H9 (cell line): ENCODE results near the gene GUCY2D. TPM values are rescaled to one million over a fixed set of nuclear protein-coding genes. Genes with fewer than 3 reads are reported as not detected.

Experiments used
- DNase-seq: peaks from one replicate; pipeline ENCODE4 v3.0.0-alpha.2; 2017
- H2AFZ ChIP-seq: one replicate; pipeline ENCODE4 v1.6.1; 2013; ENCODE audit warnings: mild to moderate bottlenecking, low read length, control low read depth, moderate library complexity
- H2AK5ac ChIP-seq: 2 replicates; pipeline ENCODE4 v1.6.1; 2013; ENCODE audit warnings: low read length, control low read depth, mixed read lengths; ENCODE audit not compliant: insufficient read length
- H2BK120ac ChIP-seq: one replicate; pipeline ENCODE4 v1.6.1; 2013; ENCODE audit warnings: low read depth, mild to moderate bottlenecking, low read length, control low read depth, inconsistent platforms; ENCODE audit not compliant: poor library complexity, severe bottlenecking
- H2BK12ac ChIP-seq: 2 replicates; pipeline ENCODE4 v1.6.1; 2013; ENCODE audit warnings: low read length, control low read depth, mixed read lengths, low read depth; ENCODE audit not compliant: insufficient read length
- H2BK15ac ChIP-seq: 2 replicates; pipeline ENCODE4 v1.6.1; 2013; ENCODE audit warnings: low read depth, low read length, control low read depth
- H2BK20ac ChIP-seq: one replicate; pipeline ENCODE4 v1.6.1; 2013; ENCODE audit warnings: low read depth, mild to moderate bottlenecking, low read length, control low read depth, inconsistent platforms; ENCODE audit not compliant: poor library complexity, severe bottlenecking
- H2BK5ac ChIP-seq: 2 replicates; pipeline ENCODE4 v1.6.1; 2013; ENCODE audit warnings: low read length, control low read depth, mixed read lengths; ENCODE audit not compliant: insufficient read length
- H3K14ac ChIP-seq: 2 replicates; pipeline ENCODE4 v1.6.1; 2013; ENCODE audit warnings: low read length, control low read depth; ENCODE audit not compliant: insufficient read depth
- H3K18ac ChIP-seq: 2 replicates; pipeline ENCODE4 v1.6.1; 2013; ENCODE audit warnings: low read depth, mild to moderate bottlenecking, mixed read lengths, low read length, control low read depth; ENCODE audit not compliant: insufficient read length
- H3K23ac ChIP-seq: 2 replicates; pipeline ENCODE4 v1.6.1; 2013; ENCODE audit warnings: low read length, control low read depth, mixed read lengths, low read depth; ENCODE audit not compliant: insufficient read length
- H3K23me2 ChIP-seq: 2 replicates; pipeline ENCODE4 v1.6.1; 2013; ENCODE audit warnings: low read depth, mild to moderate bottlenecking, mixed read lengths, low read length, control low read depth; ENCODE audit not compliant: insufficient read length, poor library complexity, severe bottlenecking
- H3K27ac ChIP-seq: 2 replicates; pipeline ENCODE4 v1.5.1; 2013; ENCODE audit warnings: low read length, control low read depth, mixed read lengths, low read depth; ENCODE audit not compliant: insufficient read length
- H3K27me3 ChIP-seq: 2 replicates; pipeline ENCODE4 v1.6.1; 2013; ENCODE audit warnings: low read length, control low read depth, inconsistent platforms; ENCODE audit not compliant: insufficient read depth
- H3K4ac ChIP-seq: 2 replicates; pipeline ENCODE4 v1.6.1; 2013; ENCODE audit warnings: low read depth, mild to moderate bottlenecking, control low read depth, inconsistent platforms, low read length, moderate library complexity
- H3K4me1 ChIP-seq: 2 replicates; pipeline ENCODE4 v1.6.1; 2013; ENCODE audit warnings: low read length, control low read depth, inconsistent platforms; ENCODE audit not compliant: insufficient read depth
- H3K4me2 ChIP-seq: 2 replicates; pipeline ENCODE4 v1.6.1; 2013; ENCODE audit warnings: low read length, control low read depth, mixed read lengths; ENCODE audit not compliant: insufficient read length, insufficient read depth
- H3K56ac ChIP-seq: 2 replicates; pipeline ENCODE4 v1.6.1; 2013; ENCODE audit warnings: low read depth, mild to moderate bottlenecking, mixed read lengths, low read length, control low read depth; ENCODE audit not compliant: insufficient read length
- H3K79me1 ChIP-seq: 2 replicates; pipeline ENCODE4 v1.6.1; 2013; ENCODE audit warnings: low read depth, mild to moderate bottlenecking, moderate library complexity, low read length, control low read depth, inconsistent platforms; ENCODE audit not compliant: insufficient read depth, poor library complexity, severe bottlenecking
- H3K79me2 ChIP-seq: 2 replicates; pipeline ENCODE4 v1.6.1; 2013; ENCODE audit warnings: low read length, control low read depth, inconsistent platforms; ENCODE audit not compliant: insufficient read depth
- H3K9ac ChIP-seq: 2 replicates; pipeline ENCODE4 v1.6.1; 2013; ENCODE audit warnings: low read length, control low read depth, mixed read lengths; ENCODE audit not compliant: insufficient read length; ENCODE audit errors: extremely low read depth
- H3K9me3 ChIP-seq: one replicate; pipeline ENCODE4 v1.6.1; 2013; ENCODE audit warnings: low read depth, low read length, inconsistent platforms; ENCODE audit not compliant: control insufficient read depth
- H3T11ph ChIP-seq: one replicate; pipeline ENCODE4 v1.6.1; 2013; ENCODE audit warnings: mild to moderate bottlenecking, low read length, control low read depth, inconsistent platforms
- H4K20me1 ChIP-seq: one replicate; pipeline ENCODE4 v1.6.1; 2013; ENCODE audit not compliant: control insufficient read depth, insufficient read length, insufficient read depth
- H4K5ac ChIP-seq: 2 replicates; pipeline ENCODE4 v1.6.1; 2013; ENCODE audit warnings: low read depth, mild to moderate bottlenecking, mixed read lengths, low read length, control low read depth; ENCODE audit not compliant: insufficient read length
- H4K8ac ChIP-seq: replicated peaks from 2 replicates; pipeline ENCODE4 v1.6.1; 2013; ENCODE audit warnings: low read length, control low read depth, mixed read lengths, low read depth; ENCODE audit not compliant: insufficient read length
- H4K91ac ChIP-seq: 2 replicates; pipeline ENCODE4 v1.6.1; 2013; ENCODE audit warnings: low read depth, mild to moderate bottlenecking, moderate library complexity, mixed read lengths, low read length, control low read depth; ENCODE audit not compliant: insufficient read length
- H3K27ac Mint-ChIP-seq, 3 experiments: 2 replicates in 2 of 3; 3 replicates in 1 of 3; pipeline ENCODE4 v1.8.0; 2020 to 2021; ENCODE audit warnings: mixed read lengths in 3 of 3, mild to moderate bottlenecking in 1 of 3, moderate library complexity in 1 of 3
- H3K27me3 Mint-ChIP-seq: 2 replicates; pipeline ENCODE4 v1.8.0; 2021; ENCODE audit warnings: low read depth, mild to moderate bottlenecking, moderate library complexity, mixed read lengths
- H3K36me3 Mint-ChIP-seq, 3 experiments: 2 replicates in 2 of 3; 3 replicates in 1 of 3; pipeline ENCODE4 v1.8.0; 2020 to 2021; ENCODE audit warnings: low read depth in 3 of 3, mixed read lengths in 3 of 3; ENCODE audit not compliant: insufficient read depth in 1 of 3
- H3K4me1 Mint-ChIP-seq, 2 experiments: 2 replicates each; pipeline ENCODE4 v1.8.0; 2020; ENCODE audit warnings: mixed read lengths in 2 of 2
- H3K4me3 Mint-ChIP-seq, 2 experiments: 2 replicates in 1 of 2; 3 replicates in 1 of 2; pipeline ENCODE4 v1.8.0; 2020 to 2021; ENCODE audit warnings: mild to moderate bottlenecking in 2 of 2, mixed read lengths in 2 of 2, moderate library complexity in 1 of 2
- H3K9me3 Mint-ChIP-seq, 2 experiments: 2 replicates in 1 of 2; 3 replicates in 1 of 2; pipeline ENCODE4 v1.8.0; 2020; ENCODE audit warnings: mild to moderate bottlenecking in 2 of 2, mixed read lengths in 2 of 2, moderate library complexity in 1 of 2
- CTCF ChIP-seq: fragments of 200-600 bp; sonication (generic); conservative IDR thresholded peaks from 3 replicates; pipeline ENCODE4 v1.8.0; 2021; ENCODE audit warnings: antibody characterized with exemption, mild to moderate bottlenecking
- WGBS: extraction: QIAGEN DNeasy Blood & Tissue Kit; methylation state at CpG from one replicate; pipeline ENCODE4 v1.1.7; 2013; ENCODE audit warnings: missing lambda C conversion rate, low lambda C conversion rate, mixed read lengths; ENCODE audit not compliant: insufficient read length; ENCODE audit errors: extremely low coverage; 5-methylcytosine and 5-hydroxymethylcytosine counted together
- total RNA-seq: library from RNA; stranded (reverse); gene quantifications from 2 replicates; pipeline ENCODE4 v1.2.1, GENCODE V29; 2021

GUCY2D gene
- total RNA-seq, 1 experiment from 2014 or later: 0.15 TPM

- H3K4me1 Mint-ChIP-seq: peaks cover 12 to 17% of the 10 kb centered on the region in 2 experiments
- Histone ChIP-seq H3K79me2 (no peaks in the 10 kb centered on the region), H3K4me2 (no peak overlapping the region)
Measured at GRCh38 chr17:8003594-8004181, 1.3 kb downstream of the GUCY2D start.

More at GRCh38 chr17:8003594-8004181, 1.3 kb downstream of the GUCY2D start:
- DNase-seq: peak; percentile 74
- Histone ChIP-seq H2BK20ac (no peak overlapping the region), H2AK5ac (no peak overlapping the region), H4K8ac (no peak overlapping the region), H3K14ac (no peak overlapping the region), H3K79me1 (no peaks in the 10 kb centered on the region), H3K56ac (no peak overlapping the region), H3K27me3 (peaks cover 8% of the 10 kb centered on the region; the same call in 1 of the 2 replicates), H3K23ac (no peak overlapping the region), H3K23me2 (no peaks in the 10 kb centered on the region), H4K5ac (no peak overlapping the region), H3K4ac (no peak overlapping the region), H3K27ac (no peak overlapping the region), H2BK15ac (no peak overlapping the region), H4K91ac (no peak overlapping the region), H2BK120ac (no peak overlapping the region), H2BK12ac (no peak overlapping the region), H3K9ac (no peak overlapping the region), H2BK5ac (no peak overlapping the region), H3K18ac (no peak overlapping the region), H3K9me3 (no peaks in the 10 kb centered on the region), H3T11ph (no peak overlapping the region), H2AFZ (no peak overlapping the region), H4K20me1 (no peaks in the 10 kb centered on the region), H3K4me1 (no peaks in the 10 kb centered on the region; the same call in 1 of the 2 replicates)
- peak overlapping the region in 1 of 2 experiments; percentile 72; a peak in 3 of 5 replicates for H3K4me3 Mint-ChIP-seq
- H3K27me3 Mint-ChIP-seq: peaks cover 35% of the 10 kb centered on the region
- WGBS: no CpG with 5 or more reads among the region's 44 CpGs
- no peaks in the 10 kb centered on the region for H3K36me3 Mint-ChIP-seq
- TF ChIP-seq CTCF: no peak
- H3K27ac Mint-ChIP-seq: no peak overlapping the region; a peak in 1 of 7 replicates
- no peaks in the 10 kb centered on the region; a peak in 2 of 5 replicates for H3K9me3 Mint-ChIP-seq
